ENCODE measurements around the gene DUOXA2.

DNA sequence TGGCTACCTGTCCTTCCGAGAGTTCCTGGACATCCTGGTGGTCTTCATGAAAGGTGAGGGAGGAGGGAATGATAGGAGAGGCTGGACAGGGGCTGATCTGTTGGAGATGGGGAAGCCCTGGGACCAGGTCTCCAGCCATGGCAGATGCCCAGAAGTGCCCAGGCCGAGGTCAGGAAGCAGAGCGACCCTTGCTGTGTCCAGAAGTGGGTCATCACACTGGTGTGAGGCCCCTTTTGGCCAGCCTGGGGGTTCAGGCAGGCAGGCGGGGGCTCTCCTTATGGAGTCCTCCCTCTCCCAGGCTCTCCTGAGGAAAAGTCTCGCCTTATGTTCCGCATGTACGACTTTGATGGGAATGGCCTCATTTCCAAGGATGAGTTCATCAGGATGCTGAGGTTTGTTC, 33.5 kb downstream of the DUOXA2 start:
- TF ChIP-seq CTCF (IDR thresholded peaks at IDR 0.05; ENCODE audit: low read depth, low read length) (no peak), EZH2phosphoT487 (IDR thresholded peaks at IDR 0.05; ENCODE audit: low read depth) (no peak)

Data from OCI-LY3 (cell line).